HepG2 (cell line): ENCODE results near the gene CACNG4. TPM values are rescaled to one million over a fixed set of nuclear protein-coding genes. Genes with fewer than 3 reads are reported as not detected.

Experiments used
- ATAC-seq: fragments of 200-7000 bp; cut with Tn5 transposase; 3 replicates; pipeline ENCODE4 v1.9.1; 2020; ENCODE audit warnings: mild to moderate bottlenecking, moderate library complexity
- BruUV-seq: library from RNA; stranded (reverse); fragments of 400-500 nt; replicated peaks from 2 replicates; lab custom pipeline; 2021; lab: Mats Ljungman, UMichigan
- CTCF ChIA-PET: fragments of 300-600 bp; formaldehyde crosslinking; extraction: SDS; loops from one replicate; lab custom pipeline; 2021; ENCODE audit warnings: low total read pairs, inconsistent platforms, low intra/inter-chr PET ratio; lab: Yijun Ruan, JAX
- POLR2A ChIA-PET: fragments of 350-600 bp; sonication (Branson Sonifier 250); formaldehyde crosslinking; loops from one replicate; lab custom pipeline; 2020; ENCODE audit warnings: antibody characterized with exemption, inconsistent platforms; lab: Yijun Ruan, JAX
- DNase-seq: peaks from one replicate; pipeline ENCODE4 v3.0.0-alpha.2; 2015; ENCODE audit warnings: low spot score
- FAIRE-seq: peaks from 3 replicates; lab custom pipeline; 2011; peaks lifted over from hg19 to GRCh38; lab: Jason Lieb, UNC
- H2AFZ ChIP-seq: one replicate; pipeline ENCODE4 v1.6.1; 2011; ENCODE audit warnings: low read length, inconsistent platforms
- H3K27ac ChIP-seq: fragments of 300-600 bp; 3 replicates; pipeline ENCODE4 v1.8.0; 2011; ENCODE audit warnings: mixed run types, mild to moderate bottlenecking, mixed read lengths, low read length, inconsistent platforms; ENCODE audit not compliant: insufficient read depth; ENCODE audit errors: extremely low read length
- H3K27me3 ChIP-seq, 2 experiments: fragments of 200-600 bp in 1 of 2; 2 replicates in 1 of 2; 3 replicates in 1 of 2; pipeline versions ENCODE4 v1.6.0 to v1.8.0; 2011; ENCODE audit warnings: low read length in 2 of 2, mild to moderate bottlenecking in 2 of 2, moderate library complexity in 2 of 2, inconsistent platforms in 1 of 2; ENCODE audit not compliant: insufficient read depth in 2 of 2, control insufficient read depth in 1 of 2
- H3K36me3 ChIP-seq, 2 experiments: fragments of 200-600 bp in 1 of 2; replicated peaks in 1 of 2; 2 replicates in 1 of 2; 3 replicates in 1 of 2; pipeline versions ENCODE4 v1.5.1 to v1.8.0; 2011; ENCODE audit warnings: low read length in 2 of 2, inconsistent platforms in 1 of 2; ENCODE audit not compliant: insufficient read depth in 2 of 2, control insufficient read depth in 1 of 2
- H3K4me1 ChIP-seq: 2 replicates; pipeline ENCODE4 v1.5.1; 2012; ENCODE audit warnings: low read length, inconsistent platforms; ENCODE audit not compliant: insufficient read depth
- H3K4me2 ChIP-seq: 2 replicates; pipeline ENCODE4 v1.6.0; 2011; ENCODE audit warnings: low read depth, low read length, inconsistent platforms
- H3K4me3 ChIP-seq, 3 experiments: fragments of 200-600 bp in 1 of 3; sonication (generic), shearing (Covaris generic) in 1 of 3; replicated peaks in 1 of 3; 2 replicates each; pipeline ENCODE4 v1.5.1; 2011 to 2016; ENCODE audit warnings: low read length in 3 of 3, inconsistent platforms in 2 of 3, low read depth in 2 of 3, mild to moderate bottlenecking in 2 of 3, control low read depth in 1 of 3, mixed read lengths in 1 of 3; ENCODE audit not compliant: insufficient read depth in 1 of 3
- H3K79me2 ChIP-seq: one replicate; pipeline ENCODE4 v1.6.1; 2011; ENCODE audit warnings: low read length, inconsistent platforms; ENCODE audit not compliant: insufficient read depth
- H3K9ac ChIP-seq: 2 replicates; pipeline ENCODE4 v1.6.0; 2011; ENCODE audit warnings: mild to moderate bottlenecking, low read depth, low read length, inconsistent platforms; ENCODE audit not compliant: insufficient read depth
- H3K9me3 ChIP-seq: 2 replicates; pipeline ENCODE4 v1.5.1; 2012; ENCODE audit warnings: mild to moderate bottlenecking, low read length
- H4K20me1 ChIP-seq: 2 replicates; pipeline ENCODE4 v1.6.0; 2011; ENCODE audit warnings: inconsistent platforms, mild to moderate bottlenecking, low read length, moderate library complexity; ENCODE audit not compliant: insufficient read depth
- ARNT2 ChIP-seq: sonication (generic); formaldehyde crosslinking; IDR thresholded peaks from 2 replicates; pipeline ENCODE4 v1.8.0; 2022; ENCODE audit warnings: mild to moderate bottlenecking, low read depth, missing genetic modification reagents, moderate library complexity
- ATM ChIP-seq: fragments of 450-650 bp; IDR thresholded peaks from 2 replicates; pipeline ENCODE4 v1.7.1; 2017; ENCODE audit warnings: mild to moderate bottlenecking, borderline replicate concordance
- CAMTA2 ChIP-seq: sonication (generic); formaldehyde crosslinking; IDR thresholded peaks from 2 replicates; pipeline ENCODE4 v1.4.0; 2020; ENCODE audit warnings: mild to moderate bottlenecking, missing genetic modification reagents, borderline replicate concordance
- CC2D1A ChIP-seq: sonication (generic); formaldehyde crosslinking; IDR thresholded peaks from 2 replicates; pipeline ENCODE4 v1.8.1; 2023; ENCODE audit warnings: mild to moderate bottlenecking, missing genetic modification reagents
- DNMT1 ChIP-seq: sonication (generic); formaldehyde crosslinking; IDR thresholded peaks from 2 replicates; pipeline ENCODE4 v1.5.1; 2020; ENCODE audit warnings: mild to moderate bottlenecking, missing genetic modification reagents
- EEA1 ChIP-seq: sonication (generic); formaldehyde crosslinking; IDR thresholded peaks from 2 replicates; pipeline ENCODE4 v1.5.1; 2020; ENCODE audit warnings: mild to moderate bottlenecking, missing genetic modification reagents, borderline replicate concordance
- HNF4A ChIP-seq: sonication (generic); formaldehyde crosslinking; IDR thresholded peaks from 2 replicates; pipeline ENCODE4 v1.4.0; 2020; ENCODE audit warnings: missing genetic modification reagents
- KLF11 ChIP-seq: IDR thresholded peaks from 2 replicates; pipeline ENCODE4 v1.6.1; 2016; ENCODE audit warnings: missing compliant biosample characterization
- MXD4 ChIP-seq: IDR thresholded peaks from 2 replicates; pipeline ENCODE4 v1.6.1; 2016; ENCODE audit warnings: mild to moderate bottlenecking, missing biosample characterization, missing genetic modification reagents
- PTBP1 ChIP-seq: fragments of 200-400 bp; formaldehyde crosslinking; IDR thresholded peaks from 2 replicates; pipeline ENCODE4 v1.6.1; 2018; ENCODE audit warnings: low read length, low read depth; ENCODE audit not compliant: poor library complexity, severe bottlenecking
- SUZ12 ChIP-seq: fragments of 150-350 bp; IDR thresholded peaks from 2 replicates; pipeline ENCODE4 v1.6.1; 2014; ENCODE audit warnings: low read depth, low read length
- SYNCRIP ChIP-seq: fragments of 200-400 bp; formaldehyde crosslinking; IDR thresholded peaks from 2 replicates; pipeline ENCODE4 v1.6.1; 2018; ENCODE audit warnings: mild to moderate bottlenecking, low read depth, low read length; ENCODE audit not compliant: insufficient read depth
- THYN1 ChIP-seq: sonication (generic); formaldehyde crosslinking; IDR thresholded peaks from 2 replicates; pipeline ENCODE4 v1.8.1; 2023; ENCODE audit warnings: low read depth, mild to moderate bottlenecking, moderate library complexity, missing genetic modification reagents, borderline replicate concordance
- TRIM24 ChIP-seq: sonication (generic); formaldehyde crosslinking; IDR thresholded peaks from 2 replicates; pipeline ENCODE4 v1.8.0; 2022; ENCODE audit warnings: mild to moderate bottlenecking, missing genetic modification reagents
- ZBTB7B ChIP-seq: sonication (generic); formaldehyde crosslinking; IDR thresholded peaks from 2 replicates; pipeline ENCODE4 v1.4.0; 2020; ENCODE audit warnings: missing genetic modification reagents
- ZEB1 ChIP-seq: IDR thresholded peaks from 2 replicates; pipeline ENCODE4 v1.6.1; 2012; ENCODE audit warnings: mild to moderate bottlenecking, low read depth, inconsistent platforms; ENCODE audit not compliant: insufficient replicate concordance
- ZNF451 ChIP-seq: sonication (generic); formaldehyde crosslinking; IDR thresholded peaks from 2 replicates; pipeline ENCODE4 v1.5.0; 2020; ENCODE audit warnings: mild to moderate bottlenecking, missing genetic modification reagents
- ZNF7 ChIP-seq: IDR thresholded peaks from 2 replicates; pipeline ENCODE4 v1.6.1; 2016; ENCODE audit warnings: missing biosample characterization, missing genetic modification reagents
- WGBS: methylation state at CpG from one replicate; pipeline ENCODE4 v1.1.6; 2017; ENCODE audit warnings: low lambda C conversion rate; 5-methylcytosine and 5-hydroxymethylcytosine counted together
- in situ Hi-C: cut with HindIII; loops from 2 replicates; pipeline ENCODE4 v1.10.0; 2017; ENCODE audit warnings: low pct_unique_long_range_greater_than_20kb; ENCODE audit not compliant: extremely low pct_ligation_motif_present
- intact Hi-C: fragments of 100-400 bp; cut with micrococcal nuclease; formaldehyde crosslinking; loops from one replicate; pipeline ENCODE4 v1.10.0; 2022; ENCODE audit not compliant: unreplicated experiment
- polyA plus RNA-seq, 8 experiments: library from polyadenylated mRNA; depleted of rRNA in 3 of 8; stranded (reverse) in 7 of 8; unstranded in 1 of 8; fragments of >200 nt; fragmentation: Illumina TruSeq in 4 of 8; extraction: Trizol in 4 of 8; gene quantifications; 2 replicates each; pipeline versions ENCODE4 v1.2.1 to v1.2.3, GENCODE V29; 2011 to 2016; ENCODE audit warnings: low read depth in 4 of 8, missing spikeins in 1 of 8, mixed read lengths in 1 of 8; ENCODE audit not compliant: insufficient read depth in 1 of 8
- total RNA-seq, 5 experiments: library from RNA; depleted of rRNA; stranded (reverse); fragments of >200 nt; fragmentation: Illumina TruSeq; extraction: Trizol; gene quantifications; 2 replicates each; pipeline ENCODE4 v1.2.3, GENCODE V29; 2016; ENCODE audit warnings: low read depth in 1 of 5

Gene CACNG4
- total and polyA plus RNA-seq, 2 of the 13 experiments (the other 11 are each of a cell fraction or from before 2014, with no cell fraction given), result 0.09 TPM

GRCh38 chr17:67051837-67052236, 87.3 kb downstream of the CACNG4 start:
- Histone ChIP-seq H3K36me3 (no peaks in the 10 kb centered on the region), H3K79me2 (no peaks in the 10 kb centered on the region), H2AFZ (no peak overlapping the region), H3K4me2 (no peak overlapping the region), H3K9me3 (peaks cover 24% of the 10 kb centered on the region), H3K4me3 (no peak overlapping the region), H3K4me1 (peaks cover 7% of the 10 kb centered on the region), H3K27me3 (peaks cover 5 to 33% of the 10 kb centered on the region in 2 experiments; a peak in 3 of 5 replicates), H4K20me1 (no peaks in the 10 kb centered on the region), H3K27ac (no peak overlapping the region), H3K9ac (no peak overlapping the region)
- ATAC-seq (no peak), FAIRE-seq (no peak), DNase-seq (no peak)
- BruUV-seq, result no TSS peak
- POLR2A ChIA-PET, result no interaction called here
- TF ChIP-seq ZNF7 (CRISPR knock-in tag) (no peak), TRIM24 (CRISPR knock-in tag) (no peak), HNF4A (no peak), THYN1 (no peak), SUZ12 (no peak), ZNF451 (CRISPR knock-in tag) (no peak), ARNT2 (CRISPR knock-in tag) (no peak), KLF11 (no peak), ZBTB7B (CRISPR knock-in tag) (no peak), PTBP1 (no peak), MXD4 (no peak), ATM (no peak), DNMT1 (CRISPR knock-in tag) (no peak), SYNCRIP (no peak), CAMTA2 (no peak), EEA1 (CRISPR knock-in tag) (no peak), ZEB1 (no peak), CC2D1A (no peak)
- in situ Hi-C loops (no loop called here), intact Hi-C loops (loop anchor here (1.0 kb wide), 1 partner anchor 19 kb away; no protein-coding TSS in a partner anchor)
- CTCF ChIA-PET, result no interaction called here
- 66% methylated on average over 5 of the region's 5 CpGs for WGBS
